GM19395 (cell line): ENCODE measurements around the gene ARHGAP9.

ENCODE experiments used
- ATAC-seq: cut with Tn5 transposase; IDR thresholded peaks from one replicate; pipeline ENCODE4 v1.9.1; 2021; ENCODE audit warnings: mild to moderate bottlenecking, moderate library complexity; ENCODE audit not compliant: unreplicated experiment

The ARHGAP9 gene

DNA sequence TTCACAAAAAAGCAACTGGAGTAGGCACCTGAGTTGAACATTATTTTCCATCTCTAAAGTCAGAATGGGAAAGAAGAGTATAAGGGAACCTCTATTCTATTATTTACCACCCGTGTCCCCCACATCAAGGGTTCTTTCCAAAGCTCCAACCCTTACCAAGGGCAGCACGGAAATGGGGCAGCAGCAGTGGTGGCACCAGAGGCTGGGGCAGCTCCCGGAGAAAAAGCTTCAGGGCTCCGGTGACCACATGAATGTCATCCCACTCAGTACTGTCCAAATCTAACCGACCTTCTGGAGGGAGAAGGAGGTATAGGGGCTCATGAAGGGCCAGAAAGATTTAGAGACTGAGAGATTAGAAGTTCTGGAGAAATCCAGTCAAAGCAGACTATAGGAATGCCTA is 5.8 kb downstream of the ARHGAP9 start:
- ATAC-seq: no peak

DNA sequence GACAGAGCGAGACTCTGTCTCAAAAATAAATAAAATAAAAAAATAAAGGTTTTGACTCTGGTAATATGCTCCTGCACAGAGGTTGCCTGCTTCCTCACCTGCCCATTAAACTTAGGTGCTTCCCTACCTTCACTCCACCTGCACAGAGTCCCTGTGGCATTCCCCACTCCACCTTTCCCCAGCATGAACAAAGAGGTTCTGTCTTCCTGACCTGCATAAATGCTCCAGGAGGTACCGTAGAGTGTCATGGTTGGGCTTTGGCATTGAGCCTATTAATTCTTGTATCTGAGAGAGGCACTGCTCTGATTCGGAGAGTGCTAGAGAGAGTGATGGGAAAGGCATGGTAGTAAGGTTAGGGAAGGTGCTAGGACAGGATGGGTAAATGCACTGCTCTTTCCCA is 6.3 kb downstream of the ARHGAP9 start:
- ATAC-seq: no peak

DNA sequence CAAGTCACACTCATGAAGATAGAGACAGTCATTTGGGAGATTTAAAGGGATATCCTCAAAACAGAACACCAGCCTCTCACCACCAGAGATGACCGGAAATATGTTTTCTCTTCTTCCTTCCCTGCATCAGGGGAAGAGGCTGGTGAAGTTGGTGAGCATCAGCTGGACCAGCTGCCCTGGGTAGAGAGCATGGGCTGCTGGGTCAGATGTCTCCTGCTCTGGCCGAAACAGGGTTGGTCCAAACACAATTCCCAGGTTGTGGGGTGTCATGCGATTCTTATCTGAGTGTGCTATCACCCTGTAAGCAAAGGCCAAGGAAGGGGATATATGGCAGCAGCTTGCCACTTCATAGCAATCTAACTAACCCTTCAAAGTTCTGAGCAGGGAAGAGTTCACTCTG is 7.3 kb downstream of the ARHGAP9 start:
- ATAC-seq: no peak

DNA sequence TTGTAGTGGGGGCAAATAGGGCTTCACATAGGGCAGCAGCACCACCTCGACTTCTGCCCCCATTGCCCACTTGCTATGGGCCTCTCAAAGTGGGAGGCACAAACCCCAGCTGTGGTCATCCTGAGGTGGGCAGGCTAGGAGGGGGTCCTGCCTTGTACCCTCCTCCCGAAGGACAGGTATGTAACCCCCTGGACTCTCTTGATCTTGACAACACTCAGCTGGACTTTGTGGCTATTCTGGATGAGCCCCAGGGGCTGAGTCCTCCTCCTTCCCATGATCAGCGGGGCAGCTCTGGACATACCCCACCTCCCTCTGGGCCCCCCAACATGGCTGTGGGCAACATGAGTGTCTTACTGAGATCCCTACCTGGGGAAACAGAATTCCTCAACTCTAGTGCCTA is 8.0 kb downstream of the ARHGAP9 start:
- ATAC-seq: no peak

DNA sequence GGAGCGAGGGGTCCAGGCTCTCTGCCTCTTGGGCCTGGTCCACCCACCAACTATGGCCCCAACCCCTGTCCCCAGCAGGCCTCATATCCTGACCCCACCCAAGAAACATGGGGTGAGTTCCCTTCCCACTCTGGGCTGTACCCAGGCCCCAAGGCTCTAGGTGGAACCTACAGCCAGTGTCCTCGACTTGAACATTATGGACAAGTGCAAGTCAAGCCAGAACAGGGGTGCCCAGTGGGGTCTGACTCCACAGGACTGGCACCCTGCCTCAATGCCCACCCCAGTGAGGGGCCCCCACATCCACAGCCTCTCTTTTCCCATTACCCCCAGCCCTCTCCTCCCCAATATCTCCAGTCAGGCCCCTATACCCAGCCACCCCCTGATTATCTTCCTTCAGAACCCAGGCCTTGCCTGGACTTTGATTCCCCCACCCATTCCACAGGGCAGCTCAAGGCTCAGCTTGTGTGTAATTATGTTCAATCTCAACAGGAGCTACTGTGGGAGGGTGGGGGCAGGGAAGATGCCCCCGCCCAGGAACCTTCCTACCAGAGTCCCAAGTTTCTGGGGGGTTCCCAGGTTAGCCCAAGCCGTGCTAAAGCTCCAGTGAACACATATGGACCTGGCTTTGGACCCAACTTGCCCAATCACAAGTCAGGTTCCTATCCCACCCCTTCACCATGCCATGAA is 8.6 kb downstream of the ARHGAP9 start:
- ATAC-seq: no peak

- no peak for ATAC-seq
Observed at GRCh38 chr12:57470286-57470969, 9.2 kb downstream of the ARHGAP9 start.

GRCh38 chr12:57469296-57470164 is 10.1 kb downstream of the ARHGAP9 start:
- ATAC-seq: no peak

DNA sequence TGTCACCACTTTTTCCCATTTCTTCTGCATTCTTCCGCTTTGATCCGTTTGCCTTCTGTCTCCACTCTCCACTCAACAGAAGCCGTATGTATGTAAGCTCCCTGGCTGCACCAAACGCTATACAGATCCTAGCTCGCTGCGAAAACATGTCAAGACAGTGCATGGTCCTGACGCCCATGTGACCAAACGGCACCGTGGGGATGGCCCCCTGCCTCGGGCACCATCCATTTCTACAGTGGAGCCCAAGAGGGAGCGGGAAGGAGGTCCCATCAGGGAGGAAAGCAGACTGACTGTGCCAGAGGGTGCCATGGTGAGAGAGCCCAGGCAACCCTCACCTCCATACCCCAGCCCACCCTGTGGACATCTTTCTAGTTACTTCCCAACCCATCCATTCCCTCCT is 11.8 kb downstream of the ARHGAP9 start:
- no peak for ATAC-seq

- no peak for ATAC-seq
Observed at GRCh38 chr12:57467212-57467874, 12.3 kb downstream of the ARHGAP9 start.

- no peak for ATAC-seq
Observed at GRCh38 chr12:57465747-57466505, 13.7 kb downstream of the ARHGAP9 start.

GRCh38 chr12:57465030-57465746 is 14.5 kb downstream of the ARHGAP9 start:
- no peak for ATAC-seq

- no peak for ATAC-seq
Observed at GRCh38 chr12:57464569-57464968, 15.1 kb downstream of the ARHGAP9 start.

- peak; percentile 3 for ATAC-seq
Observed at GRCh38 chr12:57462912-57463253, 16.8 kb downstream of the ARHGAP9 start.

GRCh38 chr12:57462251-57462911 is 17.3 kb downstream of the ARHGAP9 start:
- ATAC-seq: peak; percentile 72

DNA sequence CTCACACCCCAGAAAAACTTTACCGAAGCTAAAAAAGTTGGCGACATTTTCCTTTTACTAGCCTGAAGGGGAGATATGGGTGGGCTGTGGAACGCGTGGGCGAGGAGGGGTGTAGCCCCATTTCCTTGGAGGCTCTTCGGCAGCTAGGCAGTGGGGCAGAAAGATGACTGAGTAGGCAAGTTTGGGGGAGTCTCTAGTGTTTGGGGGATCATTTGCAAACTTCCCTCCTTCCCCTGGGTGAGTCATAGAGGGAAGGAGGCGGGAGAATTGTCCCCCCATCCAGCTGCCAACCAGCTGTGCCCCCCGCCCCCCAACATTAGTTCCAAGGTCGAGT is 17.8 kb downstream of the ARHGAP9 start:
- no peak for ATAC-seq

GRCh38 chr12:57461276-57461916 is 18.3 kb downstream of the ARHGAP9 start:
- no peak for ATAC-seq

- ATAC-seq: no peak
Observed at GRCh38 chr12:57460841-57461275, 18.8 kb downstream of the ARHGAP9 start.

DNA sequence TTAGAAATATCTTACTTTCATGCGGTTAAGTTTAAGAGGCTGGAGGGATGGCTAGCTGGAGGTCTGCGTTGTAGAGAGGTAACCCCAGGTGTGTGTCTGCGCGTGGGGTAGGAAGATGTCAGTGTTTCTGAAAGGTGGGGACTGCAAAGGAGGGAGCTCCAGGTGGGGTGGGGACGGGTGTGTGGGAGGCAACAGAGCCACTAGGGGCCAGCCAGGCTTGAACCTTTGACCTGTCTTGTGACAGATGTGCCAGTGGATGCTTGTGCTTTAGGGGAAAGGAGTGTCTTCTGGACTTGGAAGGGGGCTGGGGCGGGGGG is 19.2 kb downstream of the ARHGAP9 start:
- ATAC-seq: no peak
